GM12878 (cell line): ENCODE results near the gene PBOV1. TPM values are rescaled to one million over a fixed set of nuclear protein-coding genes. Genes with fewer than 3 reads are reported as not detected.
A peak's percentile ranks its signal among the peaks of the same experiment; 100 is the strongest.

Experiments used
- ATAC-seq: fragments of 200-7000 bp; cut with Tn5 transposase; 3 replicates; pipeline ENCODE4 v1.9.1; 2020; ENCODE audit warnings: mild to moderate bottlenecking, moderate library complexity
- BruUV-seq: library from RNA; stranded (reverse); fragments of 400-500 nt; replicated peaks from 2 replicates; lab custom pipeline; 2021; lab: Mats Ljungman, UMichigan
- CTCF ChIA-PET: fragments of 300-600 bp; sonication (Branson Sonifier 250); formaldehyde crosslinking; extraction: SDS; loops from one replicate; lab custom pipeline; 2021; ENCODE audit warnings: inconsistent platforms; lab: Yijun Ruan, JAX
- POLR2A ChIA-PET: fragments of 350-600 bp; formaldehyde crosslinking; extraction: SDS; loops from one replicate; lab custom pipeline; 2021; ENCODE audit warnings: inconsistent platforms; lab: Charles Lee
- RAD21 ChIA-PET: fragments of 300-600 bp; sonication (Branson Sonifier 250); formaldehyde crosslinking; loops from one replicate; lab custom pipeline; 2023; ENCODE audit warnings: antibody characterized with exemption; ENCODE audit not compliant: unreplicated experiment; lab: Charles Lee
- SMC1A ChIA-PET: fragments of 300-600 bp; sonication (Branson Sonifier 250); formaldehyde crosslinking; loops from one replicate; lab custom pipeline; 2023; ENCODE audit not compliant: unreplicated experiment, uncharacterized antibody; lab: Charles Lee
- DNase-seq: peaks from one replicate; pipeline ENCODE4 v3.0.0-alpha.2; 2011; ENCODE audit warnings: low read depth, low spot score
- FAIRE-seq: peaks from 3 replicates; lab custom pipeline; 2011; peaks lifted over from hg19 to GRCh38; lab: Jason Lieb, UNC
- H2AFZ ChIP-seq: 2 replicates; pipeline ENCODE4 v1.6.0; 2011; ENCODE audit warnings: low read depth, low read length, control low read depth; ENCODE audit not compliant: control insufficient read depth
- H3K27ac ChIP-seq: 2 replicates; pipeline ENCODE4 v1.5.1; 2011; ENCODE audit warnings: control low read depth; ENCODE audit not compliant: control insufficient read depth, insufficient read depth
- H3K27me3 ChIP-seq, 2 experiments: replicated peaks in 1 of 2; 2 replicates each; pipeline versions ENCODE4 v1.6.0 to v1.6.1; 2011; ENCODE audit warnings: low read length in 1 of 2; ENCODE audit not compliant: control insufficient read depth in 2 of 2, insufficient read depth in 2 of 2
- H3K36me3 ChIP-seq, 2 experiments: 2 replicates each; pipeline ENCODE4 v1.5.1; 2011; ENCODE audit warnings: low read length in 1 of 2; ENCODE audit not compliant: control insufficient read depth in 2 of 2, insufficient read depth in 2 of 2
- H3K4me1 ChIP-seq: 2 replicates; pipeline ENCODE4 v1.6.1; 2011; ENCODE audit warnings: mild to moderate bottlenecking, low read length, moderate library complexity, mixed read lengths; ENCODE audit not compliant: control insufficient read depth, insufficient read depth
- H3K4me2 ChIP-seq: 2 replicates; pipeline ENCODE4 v1.6.0; 2011; ENCODE audit warnings: control low read depth; ENCODE audit not compliant: control insufficient read depth, insufficient read depth
- H3K4me3 ChIP-seq: fragments of 200-600 bp; sonication (generic); 2 replicates; pipeline ENCODE4 v1.5.1; 2016
- H3K79me2 ChIP-seq: 2 replicates; pipeline ENCODE4 v1.6.0; 2011; ENCODE audit warnings: low read length; ENCODE audit not compliant: control insufficient read depth, insufficient read depth
- H3K9ac ChIP-seq: 2 replicates; pipeline ENCODE4 v1.8.0; 2011; ENCODE audit warnings: low read length, control low read depth, mixed read lengths; ENCODE audit not compliant: control insufficient read depth, insufficient read depth
- H3K9me3 ChIP-seq: replicated peaks from 3 replicates; pipeline ENCODE4 v1.5.1; 2011; ENCODE audit warnings: mild to moderate bottlenecking, low read length; ENCODE audit not compliant: control insufficient read depth, insufficient read depth
- H4K20me1 ChIP-seq: 2 replicates; pipeline ENCODE4 v1.6.0; 2011; ENCODE audit not compliant: control insufficient read depth, insufficient read depth
- BCL11A ChIP-seq: IDR thresholded peaks from 2 replicates; pipeline ENCODE4 v1.6.1; 2011; ENCODE audit warnings: low read depth, low read length
- BRCA1 ChIP-seq: IDR thresholded peaks from 2 replicates; pipeline ENCODE4 v1.6.1; 2011; ENCODE audit warnings: low read depth, low read length, improper control_type of control experiment
- CBFB ChIP-seq: IDR thresholded peaks from 2 replicates; pipeline ENCODE4 v1.6.1; 2016; ENCODE audit warnings: antibody characterized with exemption, low read depth
- CBX3 ChIP-seq: fragments of 200-600 bp; sonication (generic); IDR thresholded peaks from 2 replicates; pipeline ENCODE4 v1.6.1; 2016; ENCODE audit warnings: low read depth, borderline replicate concordance
- CTCF ChIP-seq, 3 experiments: IDR thresholded peaks in 2 of 3; conservative IDR thresholded peaks in 1 of 3; 2 replicates each; pipeline ENCODE4 v1.5.1; 2011; ENCODE audit warnings: low read depth in 3 of 3, low read length in 3 of 3, mild to moderate bottlenecking in 3 of 3, control low read depth in 2 of 3, moderate library complexity in 2 of 3, inconsistent platforms in 1 of 3, mixed read lengths in 1 of 3; ENCODE audit not compliant: control insufficient read depth in 2 of 3, insufficient read depth in 1 of 3; ENCODE audit errors: extremely low read depth in 1 of 3
- NFYB ChIP-seq: IDR thresholded peaks from 2 replicates; pipeline ENCODE4 v1.6.1; 2011; ENCODE audit warnings: low read depth, mild to moderate bottlenecking, low read length, improper control_type of control experiment, moderate library complexity; ENCODE audit not compliant: insufficient read depth
- RAD21 ChIP-seq: IDR thresholded peaks from 2 replicates; pipeline ENCODE4 v1.6.1; 2011; ENCODE audit warnings: mild to moderate bottlenecking, low read depth, low read length, moderate library complexity; ENCODE audit not compliant: insufficient read depth
- SMAD5 ChIP-seq: IDR thresholded peaks from 2 replicates; pipeline ENCODE4 v1.6.1; 2016; ENCODE audit warnings: antibody characterized with exemption, low read depth
- WGBS: methylation state at CpG from one replicate; pipeline ENCODE4 v1.1.6; 2016; ENCODE audit warnings: low lambda C conversion rate; ENCODE audit not compliant: insufficient replicate concordance, insufficient coverage; ENCODE audit errors: missing lambda C conversion rate; 5-methylcytosine and 5-hydroxymethylcytosine counted together
- in situ Hi-C: fragments of 300-500 bp; cut with MboI; formaldehyde crosslinking; loops from 9 replicates; pipeline ENCODE4 v1.14.3; 2018; ENCODE audit warnings: mixed read lengths
- intact Hi-C: fragments of 100-400 bp; cut with micrococcal nuclease; formaldehyde crosslinking; loops from one replicate; pipeline ENCODE4 v1.14.2; 2022; ENCODE audit not compliant: unreplicated experiment
- polyA plus RNA-seq, 11 experiments: library from polyadenylated mRNA; depleted of rRNA in 4 of 11; unstranded in 6 of 11; stranded (reverse) in 5 of 11; fragments of >200 nt; fragmentation: Nextera tagmentation in 4 of 11; fragmentation: Illumina TruSeq in 1 of 11; extraction: Ambion mirVana in 4 of 11; extraction: Trizol in 1 of 11; gene quantifications; 1 replicate in 1 of 11; 2 replicates in 10 of 11; pipeline versions ENCODE4 v1.2.1 to v1.2.3, GENCODE V29; 2011 to 2016; ENCODE audit warnings: inconsistent platforms in 2 of 11, missing spikeins in 2 of 11, low read depth in 1 of 11
- total RNA-seq, 4 experiments: library from RNA; depleted of rRNA in 3 of 4; stranded (reverse); fragments of >200 nt in 3 of 4; fragmentation: Illumina TruSeq in 1 of 4; extraction: Trizol in 1 of 4; gene quantifications; 2 replicates each; pipeline versions ENCODE4 v1.2.1 to v1.2.3, GENCODE V29; 2013 to 2021

Gene PBOV1
- total and polyA plus RNA-seq, 10 of the 15 experiments (the other 5 are each of a cell fraction or from before 2014, with no cell fraction given) = not detected

- TF ChIP-seq CTCF (IDR thresholded peaks at IDR 0.05 in 2 of 3, conservative IDR thresholded peaks at IDR 0.05 in 1 of 3; ENCODE audit: control insufficient read depth in 2 of 3, extremely low read depth in 1 of 3, insufficient read depth in 1 of 3, low read depth in 3 of 3, low read length in 3 of 3) (no peak), BCL11A (no peak), CBFB (no peak), BRCA1 (no peak), NFYB (no peak)
These were observed 16.1 kb upstream of the PBOV1 start (continued) for GRCh38 chr6:138234363-138234762.

GRCh38 chr6:138231381-138231886 is 13.1 kb upstream of the PBOV1 start:
- FAIRE-seq (peak; percentile 18), DNase-seq (no peak), ATAC-seq (no peak)
- 32% methylated on average over 4 of the region's 4 CpGs for WGBS
- Histone ChIP-seq H3K36me3 (no peaks in the 10 kb centered on the region), H3K27ac (no peak overlapping the region), H2AFZ (no peak overlapping the region), H3K9me3 (no peaks in the 10 kb centered on the region), H4K20me1 (no peaks in the 10 kb centered on the region), H3K4me2 (no peak overlapping the region), H3K4me3 (no peak overlapping the region), H3K4me1 (0 out of 2 replicates have a peak, but pooled peaks cover 2% of the 10 kb centered on the region), H3K9ac (no peak overlapping the region), H3K79me2 (no peaks in the 10 kb centered on the region), H3K27me3 (peaks cover 1 to 3% of the 10 kb centered on the region in 2 experiments; a peak in 2 of 4 replicates)
- RAD21 ChIA-PET = no interaction called here
- SMC1A ChIA-PET = no interaction called here
- TF ChIP-seq RAD21 = no peak
- TF ChIP-seq SMAD5 = no peak
- TF ChIP-seq CBX3 = no peak
- in situ Hi-C loops = no loop called here
- POLR2A ChIA-PET = no interaction called here
- intact Hi-C loops = no loop called here
- no TSS peak for BruUV-seq
- CTCF ChIA-PET = interaction anchor here (1.5 kb wide), 1 partner anchor 11 kb away, joined by 3 read pairs; no protein-coding TSS in a partner anchor
